NOMO-1 treated with DMSO at 0.1 percent for 48 hours (cell line): ENCODE measurements around the gene FLVCR2.
A peak's percentile ranks its signal among the peaks of the same experiment; 100 is the strongest.

Experiments
- DNase-seq: peaks from one replicate; lab custom pipeline; 2025; ENCODE audit not compliant: unreplicated experiment; lab: John Stamatoyannopoulos, UW

FLVCR2 gene

GRCh38 chr14:75578102-75578785 is at the start of gene FLVCR2:
TSS of gene FLVCR2 (plus strand) at chr14:75578620. CDS start at chr14:75578973, 353 bp downstream.
- DNase-seq: peak; percentile 43

- DNase-seq: no peak
These were observed 47.2 kb upstream of the FLVCR2 start for GRCh38 chr14:75531256-75531655.

- no peak for DNase-seq
These were observed 46.6 kb upstream of the FLVCR2 start for GRCh38 chr14:75531660-75532317.

- DNase-seq: no peak
These were observed 44.4 kb upstream of the FLVCR2 start for GRCh38 chr14:75533791-75534555.

DNA sequence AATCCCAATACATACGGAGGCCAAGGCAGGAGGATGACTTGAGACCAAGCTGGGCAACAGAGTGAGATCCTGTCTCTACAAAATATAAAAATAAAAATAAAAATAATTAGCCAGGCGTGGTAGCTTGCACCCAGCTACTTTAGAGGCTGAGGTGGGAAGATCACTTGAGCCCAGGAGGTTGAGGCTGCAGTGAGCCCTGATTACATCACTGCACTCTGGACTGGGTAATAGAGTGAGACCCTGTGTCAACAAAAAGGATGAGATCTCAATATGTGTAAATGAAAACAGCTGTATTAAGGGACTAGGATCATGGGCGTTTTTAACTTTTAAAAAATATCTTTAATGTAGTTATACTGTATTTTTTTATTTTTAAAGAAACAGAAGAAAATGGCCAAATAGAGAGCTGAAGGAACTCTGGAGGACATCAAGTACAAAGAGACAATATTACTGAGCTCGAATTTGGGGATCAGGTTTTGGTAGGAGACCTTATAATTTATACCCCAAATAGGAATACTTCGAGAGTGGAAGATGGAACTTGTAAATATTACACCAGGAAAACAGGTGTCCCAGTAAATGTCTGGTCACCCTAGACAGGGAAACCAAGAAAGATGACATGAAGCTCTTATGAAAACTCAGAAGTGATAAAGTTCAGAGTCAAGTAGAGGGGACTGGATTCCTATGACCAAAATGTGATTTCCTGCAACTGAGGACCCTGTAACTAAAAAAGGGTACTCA is 43.1 kb upstream of the FLVCR2 start:
- no peak for DNase-seq

- DNase-seq: no peak
These were observed 41.3 kb upstream of the FLVCR2 start for GRCh38 chr14:75537071-75537470.

- no peak for DNase-seq
These were observed 39.3 kb upstream of the FLVCR2 start for GRCh38 chr14:75539162-75539560.

DNA sequence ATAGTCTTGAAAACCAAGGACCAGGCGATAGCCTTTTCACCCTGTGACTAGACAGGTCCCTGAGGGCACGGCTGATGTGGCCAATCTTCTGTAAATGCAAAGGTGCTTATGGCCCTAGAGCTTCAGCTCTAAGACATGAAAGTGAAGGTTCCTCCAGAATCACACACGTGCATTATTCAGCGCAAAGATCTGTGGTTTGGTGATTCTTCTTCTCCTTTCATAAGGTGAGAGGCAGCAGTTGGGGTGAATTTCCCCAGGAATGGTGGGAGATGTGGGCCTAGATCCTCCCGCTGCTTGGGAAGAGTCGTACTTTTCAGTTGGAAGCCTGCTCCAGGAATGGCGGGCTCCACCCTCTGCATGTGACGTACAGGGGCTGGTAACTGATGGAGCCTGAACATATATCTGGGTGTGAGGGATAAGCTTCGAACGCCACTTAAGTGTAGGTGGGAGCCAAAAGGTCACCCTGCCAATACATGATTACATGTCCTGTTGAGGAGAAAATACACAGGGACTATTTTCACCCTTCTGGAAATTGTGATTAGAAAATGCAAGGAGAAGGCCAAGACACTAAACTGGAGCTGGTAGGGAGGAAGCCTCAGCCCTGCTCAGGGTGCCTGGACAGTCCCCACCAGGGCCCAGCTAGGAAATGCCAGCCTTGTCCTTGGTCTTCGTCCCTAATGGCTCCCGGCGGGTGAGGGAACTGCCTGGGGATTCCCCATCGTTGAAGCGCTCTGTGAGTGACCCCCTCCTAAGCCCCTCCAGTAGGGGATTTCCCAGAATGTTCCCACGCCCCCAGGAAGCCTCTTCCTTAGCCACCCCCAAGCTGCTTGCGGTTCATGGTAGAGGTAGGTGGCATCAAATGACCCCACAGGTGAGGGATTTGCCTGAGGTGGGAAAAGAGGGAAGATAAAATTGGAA is 38.6 kb upstream of the FLVCR2 start:
- no peak for DNase-seq

DNA sequence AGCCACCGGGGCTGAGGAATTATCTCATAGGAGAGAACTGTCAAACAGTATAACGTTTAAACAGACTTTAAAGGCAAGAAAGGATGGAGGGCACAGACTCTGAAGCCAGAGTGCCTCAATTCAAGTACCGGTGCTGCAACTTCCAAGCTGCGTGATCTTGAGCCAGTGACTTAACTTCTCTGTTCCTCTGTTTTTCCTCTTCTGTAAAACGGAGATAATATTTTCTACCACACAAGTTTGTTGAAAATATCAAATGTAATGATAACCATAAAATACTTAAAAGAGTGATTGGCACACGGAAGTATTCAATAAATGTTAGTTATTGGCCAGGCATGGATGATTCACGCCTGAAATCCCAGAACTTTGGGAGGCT is 38.0 kb upstream of the FLVCR2 start:
- no peak for DNase-seq

DNA sequence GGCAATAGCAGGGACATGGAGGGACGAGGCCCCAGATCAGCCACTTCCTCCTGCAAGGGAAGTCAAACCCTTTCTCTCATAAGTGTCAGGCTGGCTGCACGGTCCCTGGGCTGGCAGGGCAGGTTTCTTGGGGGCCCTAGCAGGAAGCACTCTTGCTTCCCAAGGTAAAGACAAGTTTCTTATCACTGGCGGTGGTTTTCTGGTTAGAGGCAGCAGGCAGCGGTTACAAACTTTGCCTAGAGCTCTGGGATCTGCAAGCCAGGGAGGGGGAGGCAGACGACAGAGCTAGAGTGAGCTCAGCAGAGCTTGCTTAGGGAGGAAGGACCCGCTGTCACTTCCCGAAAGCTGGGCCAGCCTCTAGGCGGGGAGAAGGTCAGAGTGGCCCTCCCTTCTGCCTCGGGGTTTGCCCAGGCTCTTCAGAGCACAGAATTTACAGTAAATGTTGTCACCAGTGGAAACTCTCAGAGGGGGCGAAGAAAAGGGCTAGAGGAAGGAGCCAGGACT is 35.8 kb upstream of the FLVCR2 start:
- peak; percentile 81 for DNase-seq

DNA sequence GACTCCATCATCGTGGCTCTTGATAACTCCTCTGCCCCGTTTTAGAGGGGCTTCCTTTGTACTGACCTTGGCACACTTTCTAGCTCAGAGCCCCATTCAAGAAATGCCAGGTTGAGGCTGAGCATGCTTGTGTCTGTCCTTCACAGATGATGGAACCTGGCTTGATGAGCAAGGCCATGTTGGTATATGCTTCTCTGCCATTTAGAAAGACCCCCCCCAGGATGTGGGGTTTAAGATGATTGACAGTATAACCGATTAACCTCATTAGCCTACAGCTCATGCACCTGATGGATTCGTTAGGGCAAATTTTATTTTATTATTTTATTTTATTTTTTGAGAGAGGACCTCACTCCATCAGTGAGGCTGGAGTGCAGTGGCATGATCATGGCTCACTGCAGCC is 35.2 kb upstream of the FLVCR2 start:
- DNase-seq: no peak

- no peak for DNase-seq
These were observed 34.6 kb upstream of the FLVCR2 start for GRCh38 chr14:75543786-75544185.

- no peak for DNase-seq
These were observed 32.5 kb upstream of the FLVCR2 start for GRCh38 chr14:75545907-75546306.

DNA sequence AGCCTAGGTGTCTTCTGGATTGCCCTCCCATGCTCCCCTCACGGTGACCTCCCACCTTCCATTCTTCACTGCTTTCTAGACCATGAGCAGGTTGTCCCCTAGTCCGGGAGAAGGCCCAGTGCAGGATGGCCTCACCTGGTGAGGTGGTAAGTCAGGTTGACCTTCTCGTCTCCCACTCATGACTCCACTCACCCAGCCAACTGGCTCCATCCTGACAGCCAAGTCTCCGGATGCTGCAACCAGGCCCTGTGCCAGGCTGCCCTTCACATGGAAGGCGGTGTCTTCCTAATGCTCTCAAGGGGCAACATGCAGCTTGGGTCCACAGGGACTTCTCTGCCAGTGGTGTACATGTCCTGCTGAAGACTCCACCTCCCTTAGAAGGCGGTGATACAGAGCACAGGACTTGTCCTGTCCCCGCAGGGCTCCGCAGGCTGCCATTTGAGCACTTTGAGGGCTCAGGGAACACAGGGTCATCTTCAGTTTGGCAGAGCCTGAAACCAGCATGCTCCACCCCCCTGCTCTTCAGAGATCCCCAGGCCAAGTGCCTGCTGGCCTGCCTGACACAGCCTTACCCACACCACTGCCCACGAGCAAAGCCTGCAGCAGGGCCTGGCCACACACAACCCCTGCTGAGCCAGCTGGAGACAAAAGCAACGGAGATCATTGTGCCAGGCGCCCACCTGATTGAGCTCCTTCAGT is 30.7 kb upstream of the FLVCR2 start:
- no peak for DNase-seq

- DNase-seq: no peak
These were observed 29.9 kb upstream of the FLVCR2 start for GRCh38 chr14:75548544-75548943.

DNA sequence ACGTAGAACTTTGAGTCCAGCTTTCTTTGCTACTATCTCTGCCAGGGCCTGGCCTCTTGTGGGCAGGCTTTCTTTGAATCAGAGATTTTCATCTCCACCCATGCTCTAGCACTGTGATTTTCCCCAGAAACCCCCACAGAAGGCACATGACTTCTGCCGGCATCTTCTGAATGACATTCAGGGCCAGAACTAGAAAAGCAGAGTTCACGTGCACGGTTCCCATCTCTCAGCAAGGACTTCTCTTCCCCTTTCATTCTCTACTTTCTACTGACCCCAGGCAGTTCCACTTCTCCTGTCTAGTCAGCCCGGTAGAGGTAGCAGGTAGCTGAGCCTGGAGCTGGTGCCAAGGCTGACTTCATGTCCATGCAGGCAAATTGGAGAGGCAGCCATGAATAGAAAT is 29.3 kb upstream of the FLVCR2 start:
- DNase-seq: peak; percentile 26

DNA sequence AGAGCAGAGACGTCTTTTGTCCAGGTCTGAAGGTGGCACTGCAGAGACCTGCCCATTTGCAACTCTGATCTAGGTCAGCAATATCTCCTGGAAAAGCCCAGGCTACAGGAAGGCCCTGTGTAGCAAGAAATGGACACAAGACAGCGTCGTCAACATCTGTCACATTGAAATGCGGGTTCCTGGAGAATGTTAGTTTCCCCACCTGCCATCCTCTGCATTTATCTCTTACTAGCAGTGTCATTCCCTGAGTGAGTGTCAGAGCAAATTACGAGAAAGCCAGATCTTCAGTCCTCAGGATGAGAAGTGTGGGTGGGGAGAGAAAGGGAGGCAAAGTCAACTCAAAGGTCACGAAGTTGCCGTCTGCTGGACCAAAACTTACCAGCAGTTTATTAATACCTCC is 27.4 kb upstream of the FLVCR2 start:
- DNase-seq: no peak

GRCh38 chr14:75553157-75553556 is 25.3 kb upstream of the FLVCR2 start:
- no peak for DNase-seq

- no peak for DNase-seq
These were observed 24.6 kb upstream of the FLVCR2 start for GRCh38 chr14:75553761-75554364.
